ENCODE results near the gene IRF2BP2. TPM values are rescaled to one million over a fixed set of nuclear protein-coding genes. Genes with fewer than 3 reads are reported as not detected.

Gene IRF2BP2
- total RNA-seq, 2 donors from 2014 or later: 157 to 164 TPM

DNA sequence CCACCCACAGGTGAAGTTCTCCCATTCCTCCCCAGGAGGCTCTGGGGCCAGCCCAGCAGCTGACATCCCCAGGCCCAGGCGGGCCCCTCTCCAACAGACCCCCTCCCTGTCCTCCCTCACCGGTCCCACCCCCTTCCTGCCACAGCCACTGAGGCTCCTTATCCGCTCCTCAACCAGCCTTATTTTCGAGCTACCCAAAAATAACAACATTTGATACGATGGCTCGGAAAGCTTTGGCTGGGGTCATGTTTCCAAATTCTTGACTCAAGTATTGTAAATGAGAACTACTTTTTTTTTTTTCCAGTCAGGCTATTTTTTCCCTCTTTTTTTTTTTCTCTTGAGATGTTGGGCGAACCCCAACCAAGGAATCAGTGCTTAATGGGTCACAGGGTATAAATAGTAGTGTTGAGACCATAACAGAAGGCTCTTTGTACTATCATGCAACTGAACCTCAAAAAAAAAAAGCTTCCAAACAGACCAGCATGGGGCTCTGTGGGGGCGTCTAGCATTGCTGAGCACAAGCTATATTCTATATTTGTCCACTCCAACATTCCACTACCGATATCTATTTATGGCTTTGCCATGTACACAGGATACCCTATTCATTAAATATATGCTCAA is 27.2 kb downstream of the IRF2BP2 start:
- Histone ChIP-seq H3K27ac (no peak overlapping the region), H3K9ac (ENCODE audit: low read depth in 2 of 2, low read length in 2 of 2) (no peak overlapping the region), H3K27me3 (no peaks in the 10 kb centered on the region), H3K4me1 (no peaks in the 10 kb centered on the region), H3K9me3 (no peaks in the 10 kb centered on the region), H3K4me3 (no peak overlapping the region), H3K36me3 (no peaks in the 10 kb centered on the region)
- intact Hi-C loops (cut with DNase I): loop anchor here (5.0 kb wide), 1 partner anchor 35 kb away; no protein-coding TSS in a partner anchor
- TF ChIP-seq, protein P1, sequence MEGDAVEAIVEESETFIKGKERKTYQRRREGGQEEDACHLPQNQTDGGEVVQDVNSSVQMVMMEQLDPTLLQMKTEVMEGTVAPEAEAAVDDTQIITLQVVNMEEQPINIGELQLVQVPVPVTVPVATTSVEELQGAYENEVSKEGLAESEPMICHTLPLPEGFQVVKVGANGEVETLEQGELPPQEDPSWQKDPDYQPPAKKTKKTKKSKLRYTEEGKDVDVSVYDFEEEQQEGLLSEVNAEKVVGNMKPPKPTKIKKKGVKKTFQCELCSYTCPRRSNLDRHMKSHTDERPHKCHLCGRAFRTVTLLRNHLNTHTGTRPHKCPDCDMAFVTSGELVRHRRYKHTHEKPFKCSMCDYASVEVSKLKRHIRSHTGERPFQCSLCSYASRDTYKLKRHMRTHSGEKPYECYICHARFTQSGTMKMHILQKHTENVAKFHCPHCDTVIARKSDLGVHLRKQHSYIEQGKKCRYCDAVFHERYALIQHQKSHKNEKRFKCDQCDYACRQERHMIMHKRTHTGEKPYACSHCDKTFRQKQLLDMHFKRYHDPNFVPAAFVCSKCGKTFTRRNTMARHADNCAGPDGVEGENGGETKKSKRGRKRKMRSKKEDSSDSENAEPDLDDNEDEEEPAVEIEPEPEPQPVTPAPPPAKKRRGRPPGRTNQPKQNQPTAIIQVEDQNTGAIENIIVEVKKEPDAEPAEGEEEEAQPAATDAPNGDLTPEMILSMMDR (IDR thresholded peaks at IDR 0.05): no peak
- no peak for DNase-seq

DNA sequence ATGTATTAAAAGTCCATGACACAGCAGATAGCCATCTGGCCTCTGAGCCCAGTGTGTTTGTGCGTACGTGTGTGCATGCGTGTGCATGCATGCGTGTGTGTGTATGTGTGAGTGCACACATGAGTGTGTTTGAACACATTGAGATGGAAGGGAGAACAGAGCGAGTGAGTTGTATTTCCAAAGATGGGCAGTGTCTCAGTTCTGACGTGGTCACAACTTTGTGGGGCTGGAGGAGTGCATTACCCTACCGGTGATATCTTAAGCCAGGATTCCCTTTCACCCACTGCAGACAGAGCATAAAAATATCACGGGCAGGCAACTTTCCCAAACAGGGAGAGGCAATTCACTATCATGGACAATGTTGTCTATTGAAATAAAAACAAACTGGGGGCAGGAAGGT is 27.8 kb downstream of the IRF2BP2 start:
- Histone ChIP-seq H3K4me3 (no peak overlapping the region), H3K27ac (no peak overlapping the region), H3K27me3 (no peaks in the 10 kb centered on the region), H3K9me3 (no peaks in the 10 kb centered on the region), H3K4me1 (no peaks in the 10 kb centered on the region), H3K36me3 (no peaks in the 10 kb centered on the region), H3K9ac (ENCODE audit: low read depth in 2 of 2, low read length in 2 of 2) (no peak overlapping the region)
- TF ChIP-seq, protein P1 (IDR thresholded peaks at IDR 0.05): no peak
- intact Hi-C loops (cut with DNase I): loop anchor here (5.0 kb wide), 1 partner anchor 35 kb away; no protein-coding TSS in a partner anchor
- DNase-seq: no peak

DNA sequence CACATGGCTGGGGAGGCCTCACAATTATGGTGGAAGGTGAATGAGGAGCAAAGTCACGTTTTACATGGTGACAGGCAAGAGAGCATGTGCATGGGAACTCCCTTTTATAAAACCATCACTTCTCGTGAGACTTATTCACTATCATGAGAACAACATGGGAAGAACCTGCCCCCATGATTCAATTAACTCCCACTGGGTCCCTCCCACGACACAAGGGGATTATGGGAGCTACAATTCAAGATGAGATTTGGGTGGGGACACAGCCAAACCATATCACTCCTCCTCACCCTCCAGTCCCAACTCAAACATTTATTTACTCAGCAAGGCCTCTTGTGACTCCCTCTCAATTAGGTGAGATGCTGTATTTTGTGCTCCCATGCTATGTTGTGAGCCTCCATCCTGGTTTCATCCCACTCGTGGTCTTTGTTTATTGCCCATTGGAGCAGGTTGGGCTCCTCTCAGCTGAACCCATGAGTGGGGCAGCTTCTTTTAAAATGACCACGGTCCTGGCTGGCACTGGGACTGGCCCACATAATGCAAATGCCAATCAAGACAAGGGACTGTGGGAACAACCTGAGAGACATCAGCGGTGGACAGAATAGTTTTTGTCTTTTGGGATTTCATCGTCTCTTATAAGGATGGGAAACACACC is 28.8 kb downstream of the IRF2BP2 start:
- H3K27ac ChIP-seq: no peak overlapping the region
- TF ChIP-seq, protein P1 (IDR thresholded peaks at IDR 0.05): no peak
- intact Hi-C loops (cut with DNase I): loop anchor here (5.0 kb wide), 1 partner anchor 34 kb away; no protein-coding TSS in a partner anchor
- no peaks in the 10 kb centered on the region for H3K27me3 ChIP-seq
- H3K9me3 ChIP-seq: no peaks in the 10 kb centered on the region
- H3K36me3 ChIP-seq: no peaks in the 10 kb centered on the region
- no peak overlapping the region for H3K9ac ChIP-seq (ENCODE audit: low read depth in 2 of 2, low read length in 2 of 2)
- DNase-seq: no peak
- no peak overlapping the region for H3K4me3 ChIP-seq
- no peaks in the 10 kb centered on the region for H3K4me1 ChIP-seq

DNA sequence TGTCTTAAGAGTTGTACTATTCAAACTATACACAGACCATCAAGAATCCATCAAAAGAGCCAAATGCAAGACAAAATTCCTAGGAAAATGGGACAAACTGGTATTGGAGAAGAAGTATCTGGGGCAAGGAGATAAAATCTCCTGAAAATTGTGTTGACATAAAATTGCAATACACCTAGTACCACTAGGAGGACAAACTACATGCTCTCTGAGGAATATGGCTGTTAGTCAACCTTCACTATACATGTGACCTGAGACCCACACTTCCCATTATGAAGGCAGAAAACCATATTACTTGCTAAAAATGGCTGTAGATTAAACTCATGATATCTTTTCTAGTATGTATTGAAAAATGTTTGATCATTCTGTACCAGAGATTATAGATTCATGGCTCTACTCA is 30.0 kb downstream of the IRF2BP2 start:
- intact Hi-C loops (cut with DNase I): loop anchor here (5.0 kb wide), 1 partner anchor 33 kb away; no protein-coding TSS in a partner anchor
- H3K36me3 ChIP-seq: no peaks in the 10 kb centered on the region
- no peak for DNase-seq
- TF ChIP-seq, protein P1 (IDR thresholded peaks at IDR 0.05): no peak
- no peaks in the 10 kb centered on the region for H3K27me3 ChIP-seq
- H3K27ac ChIP-seq: no peak overlapping the region
- H3K9me3 ChIP-seq: no peaks in the 10 kb centered on the region
- no peak overlapping the region for H3K9ac ChIP-seq (ENCODE audit: low read depth in 2 of 2, low read length in 2 of 2)
- H3K4me1 ChIP-seq: no peaks in the 10 kb centered on the region
- H3K4me3 ChIP-seq: no peak overlapping the region

DNA sequence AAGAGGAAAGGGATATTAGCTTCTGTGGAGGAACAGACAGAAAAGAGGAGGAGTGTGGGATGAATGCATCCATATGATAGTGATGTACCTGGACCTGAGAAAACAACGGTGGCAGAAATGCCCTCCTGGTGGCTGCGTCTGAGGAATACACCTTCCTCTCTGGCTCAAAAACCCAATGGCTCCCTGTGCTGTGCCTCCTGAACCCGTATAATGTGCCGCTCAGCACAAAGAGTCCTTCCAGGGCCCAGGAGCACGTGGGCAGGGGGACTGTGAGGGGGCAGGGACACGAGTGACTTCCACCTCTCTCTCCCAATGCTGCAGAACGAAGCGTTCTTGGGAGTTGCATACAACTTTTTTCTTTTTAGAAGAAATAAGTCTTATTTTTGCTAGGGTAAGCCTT is 31.2 kb downstream of the IRF2BP2 start:
- Histone ChIP-seq H3K4me3 (no peak overlapping the region), H3K9me3 (no peaks in the 10 kb centered on the region), H3K36me3 (no peaks in the 10 kb centered on the region), H3K27me3 (no peaks in the 10 kb centered on the region), H3K4me1 (no peaks in the 10 kb centered on the region), H3K9ac (ENCODE audit: low read depth in 2 of 2, low read length in 2 of 2) (no peak overlapping the region), H3K27ac (no peak overlapping the region)
- intact Hi-C loops (cut with DNase I): no loop called here
- no peak for DNase-seq
- TF ChIP-seq, protein P1 (IDR thresholded peaks at IDR 0.05): no peak

Data from colonic mucosa (tissue), 4 donors.